NCI-H2107 treated with DMSO at 0.1 percent for 48 hours (cell line): ENCODE results near the gene CDIPT.

Experiments
- DNase-seq: peaks from one replicate; lab custom pipeline; 2025; ENCODE audit not compliant: unreplicated experiment; lab: John Stamatoyannopoulos, UW

The CDIPT gene

GRCh38 chr16:29831490-29831889 is 31.5 kb downstream of the CDIPT start:
- no peak for DNase-seq

DNA sequence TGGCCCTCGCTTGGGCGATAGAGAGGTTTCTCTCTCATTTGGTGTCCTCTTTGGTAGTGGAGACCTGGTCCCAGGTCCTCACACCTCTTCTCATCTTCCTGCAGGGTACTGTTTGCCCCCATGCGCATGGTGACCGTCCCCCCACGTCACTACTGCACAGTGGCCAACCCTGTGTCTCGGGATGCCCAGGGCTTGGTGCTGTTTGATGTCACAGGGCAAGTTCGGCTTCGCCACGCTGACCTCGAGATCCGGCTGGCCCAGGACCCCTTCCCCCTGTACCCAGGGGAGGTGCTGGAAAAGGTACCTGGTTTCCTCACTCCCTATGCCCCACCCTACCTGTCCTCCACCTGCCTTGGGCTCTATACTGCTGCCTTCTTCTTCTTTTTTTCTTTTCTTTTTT is 32.3 kb downstream of the CDIPT start:
- no peak for DNase-seq

GRCh38 chr16:29826342-29826695 is 36.7 kb downstream of the CDIPT start:
- no peak for DNase-seq

DNA sequence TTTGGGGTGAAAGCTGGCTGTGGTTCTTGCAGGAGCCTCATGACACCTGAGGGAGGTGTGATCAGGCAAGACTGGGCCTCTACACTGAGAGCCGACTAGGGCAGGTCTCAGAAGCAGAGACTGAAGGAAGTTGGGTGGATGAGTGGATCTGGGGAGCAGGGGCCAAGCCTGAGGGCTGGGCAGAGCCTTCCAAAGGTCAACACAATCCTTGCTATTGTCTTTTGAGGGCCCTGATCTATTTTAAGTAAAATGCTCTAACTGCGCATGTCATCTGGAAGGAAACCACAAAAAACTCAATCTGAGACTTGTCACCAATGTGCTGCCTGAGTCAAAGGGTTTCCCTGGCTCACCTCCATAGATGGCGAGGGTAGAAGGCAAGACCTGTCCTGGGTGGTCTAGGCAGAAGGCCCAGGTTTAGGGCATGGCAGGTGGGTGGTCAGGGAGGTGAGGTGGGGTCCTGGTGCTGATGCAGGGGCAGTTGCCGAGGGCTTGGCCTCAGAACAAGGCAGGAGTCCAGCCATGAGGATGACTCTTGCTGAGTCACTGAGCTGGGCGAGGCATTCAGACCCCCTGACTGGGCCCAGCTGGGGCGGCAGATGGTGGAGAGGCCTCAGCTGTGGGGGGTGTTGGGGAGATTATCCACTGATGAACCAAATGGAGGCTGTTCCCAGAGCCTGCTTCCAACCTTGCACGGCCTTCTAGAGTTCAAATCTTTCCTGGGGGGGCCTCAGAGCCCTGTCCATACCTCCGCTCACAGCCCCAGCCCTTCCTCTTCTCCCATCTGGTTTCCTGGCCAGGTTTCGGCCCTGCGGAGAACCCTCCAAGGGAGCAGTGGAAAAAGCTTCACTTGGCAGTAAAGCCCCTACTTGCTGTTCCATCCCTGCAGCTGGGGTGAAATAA is 37.6 kb downstream of the CDIPT start:
- DNase-seq, result no peak

DNA sequence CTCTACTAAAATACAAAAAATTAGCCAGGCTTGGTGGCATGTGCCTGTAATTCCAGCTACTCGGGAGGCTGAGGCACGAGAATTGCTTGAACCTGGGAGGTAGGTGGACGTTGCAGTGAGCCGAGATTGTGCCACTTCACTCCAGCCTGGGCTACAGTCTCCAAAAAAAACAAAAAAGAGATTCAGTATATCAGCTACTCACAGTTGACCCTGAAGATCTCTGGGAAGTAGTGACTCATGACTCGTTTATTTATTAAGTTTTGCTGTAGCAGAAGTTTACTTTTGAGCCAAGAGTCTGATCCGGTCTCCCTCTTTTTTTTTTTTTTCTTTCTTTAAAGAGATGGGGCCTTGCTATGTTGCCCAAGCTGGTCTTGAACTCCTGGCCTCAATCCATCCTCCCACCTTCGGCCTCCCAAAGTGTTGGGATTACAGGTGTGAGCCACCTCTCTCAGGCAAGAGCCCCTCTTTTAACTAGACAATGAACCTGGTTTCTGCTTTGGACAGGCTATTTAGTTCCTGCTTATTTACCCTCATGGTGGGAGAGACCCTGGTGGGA is 38.4 kb downstream of the CDIPT start:
- no peak for DNase-seq

- DNase-seq, result no peak
These were observed 41.3 kb downstream of the CDIPT start for GRCh38 chr16:29821643-29822115.

DNA sequence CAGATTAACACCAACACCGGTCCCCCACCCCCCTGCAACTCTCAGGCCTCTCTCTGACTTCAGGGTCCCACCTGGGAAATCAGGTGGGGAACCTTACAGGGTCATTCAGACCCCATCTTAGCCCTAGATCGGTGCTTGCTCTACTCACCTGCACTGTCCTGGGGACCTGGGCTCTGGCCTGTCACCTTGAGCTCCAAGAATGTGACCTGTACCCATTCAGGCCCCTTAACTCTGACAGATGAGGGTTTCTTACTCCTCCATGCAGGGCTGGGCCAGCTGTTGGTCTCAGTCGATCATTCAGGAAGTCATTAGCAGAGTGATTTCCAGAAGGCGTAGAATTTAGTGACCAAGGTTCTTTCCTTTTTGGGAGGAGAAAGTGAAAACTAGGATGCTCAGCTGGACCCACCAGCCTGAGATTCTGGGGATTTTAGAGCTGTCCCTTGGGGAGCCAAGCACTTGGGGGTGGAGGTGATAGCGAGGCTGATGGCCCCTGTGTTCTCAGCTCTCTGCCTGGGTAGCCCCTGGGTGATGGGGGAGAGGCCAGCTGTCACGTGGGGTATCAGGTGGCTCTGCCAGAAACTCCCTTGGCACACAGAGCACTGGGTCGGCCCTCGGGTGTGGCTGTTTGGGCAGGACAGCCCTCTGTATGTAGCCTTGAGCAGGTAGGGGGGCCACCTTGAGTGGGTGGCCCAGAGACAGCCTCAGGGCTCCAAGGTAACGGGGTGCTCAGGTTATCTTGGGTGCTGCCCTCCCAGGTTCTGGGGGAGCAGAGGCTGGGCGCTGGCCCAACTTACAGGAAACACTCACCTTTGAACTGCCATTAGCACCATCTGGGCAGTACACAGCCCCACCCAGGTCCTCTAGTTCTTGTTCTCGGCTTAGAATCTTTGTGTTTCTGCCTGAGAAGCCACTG is 42.0 kb downstream of the CDIPT start:
- DNase-seq, result no peak

GRCh38 chr16:29820271-29820701 is 42.7 kb downstream of the CDIPT start, which contains the start of gene MVP:
Gene MVP, plus strand, starts transcription at chr16:29820462. Its CDS starts 10,088 bp downstream, at chr16:29830550.
- DNase-seq, result peak; percentile 21

DNA sequence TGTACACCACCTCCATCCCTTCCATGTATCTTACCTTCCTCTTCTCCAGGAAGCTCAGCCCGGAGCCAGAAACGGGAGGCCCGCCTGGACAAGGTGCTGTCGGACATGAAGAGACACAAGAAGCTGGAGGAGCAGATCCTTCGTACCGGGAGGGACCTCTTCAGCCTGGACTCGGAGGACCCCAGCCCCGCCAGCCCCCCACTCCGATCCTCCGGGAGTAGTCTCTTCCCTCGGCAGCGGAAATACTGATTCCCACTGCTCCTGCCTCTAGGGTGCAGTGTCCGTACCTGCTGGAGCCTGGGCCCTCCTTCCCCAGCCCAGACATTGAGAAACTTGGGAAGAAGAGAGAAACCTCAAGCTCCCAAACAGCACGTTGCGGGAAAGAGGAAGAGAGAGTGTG is 43.5 kb downstream of the CDIPT start:
- DNase-seq, result no peak

DNA sequence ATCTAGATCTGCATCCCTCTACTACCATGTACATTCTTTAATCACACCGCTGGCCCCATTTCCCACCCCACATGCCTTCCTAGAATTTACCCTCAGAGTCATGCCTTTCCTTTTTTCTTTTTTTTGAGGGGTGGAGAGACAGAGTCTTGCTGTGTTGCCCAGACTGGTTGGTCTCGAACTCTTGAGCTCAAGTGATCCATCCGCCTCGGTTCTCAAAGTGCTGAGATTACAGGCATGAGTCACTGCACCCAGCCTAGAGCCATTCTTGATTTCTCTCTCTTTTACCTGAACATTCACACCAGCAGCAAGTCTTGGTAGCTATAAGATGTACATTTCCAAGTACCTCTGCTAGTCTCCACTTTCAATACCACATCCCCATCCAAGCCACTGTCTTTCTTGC is 44.9 kb downstream of the CDIPT start:
- no peak for DNase-seq

- peak; percentile 58 for DNase-seq
These were observed 46.2 kb downstream of the CDIPT start for GRCh38 chr16:29816694-29817441.

DNA sequence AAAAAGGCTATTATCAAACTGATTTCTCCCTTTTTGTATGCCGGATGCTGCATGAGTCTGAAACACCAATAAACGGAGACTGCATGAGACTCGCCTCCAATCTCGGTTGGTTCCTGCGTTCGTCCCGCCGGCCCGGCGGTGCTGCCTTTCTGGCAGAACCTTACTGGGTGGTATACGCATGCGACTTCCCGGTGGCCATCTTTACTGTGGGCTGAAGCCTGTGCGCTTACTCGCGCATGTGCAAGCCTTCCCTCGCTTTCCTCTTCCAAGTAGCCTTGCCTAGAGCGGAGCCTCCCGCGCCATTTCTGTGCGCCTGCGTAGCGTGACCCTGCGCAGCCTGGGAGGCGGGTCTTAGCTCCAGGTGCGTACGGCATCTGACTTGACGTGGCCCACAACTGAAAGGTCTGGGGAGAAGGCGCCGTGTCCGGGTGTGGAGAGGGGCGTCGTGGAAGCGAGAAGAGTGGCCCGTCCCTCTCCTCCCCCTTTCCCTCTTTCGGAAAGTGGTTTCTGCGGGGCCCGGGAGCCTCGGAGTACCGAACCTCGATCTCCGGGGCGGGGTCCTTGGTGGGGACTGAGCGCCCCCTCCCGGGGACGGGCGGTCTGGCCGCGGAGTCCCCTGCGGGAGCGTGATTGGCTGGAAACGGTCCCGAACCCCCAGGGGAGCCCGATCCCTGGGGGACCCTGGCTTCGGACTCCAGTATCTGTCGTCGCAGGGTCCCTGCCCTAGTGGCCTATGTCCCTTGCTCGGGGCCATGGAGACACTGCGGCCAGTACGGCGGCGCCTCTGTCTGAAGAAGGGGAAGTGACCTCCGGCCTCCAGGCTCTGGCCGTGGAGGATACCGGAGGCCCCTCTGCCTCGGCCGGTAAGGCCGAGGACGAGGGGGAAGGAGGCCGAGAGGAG is 47.0 kb downstream of the CDIPT start, which contains the start of gene PAGR1:
Gene PAGR1 (plus strand): TSS at position 360 of the 901 bp plus-strand sequence. CDS start 374 bp downstream, at position 734.
- peak; percentile 97 for DNase-seq

DNA sequence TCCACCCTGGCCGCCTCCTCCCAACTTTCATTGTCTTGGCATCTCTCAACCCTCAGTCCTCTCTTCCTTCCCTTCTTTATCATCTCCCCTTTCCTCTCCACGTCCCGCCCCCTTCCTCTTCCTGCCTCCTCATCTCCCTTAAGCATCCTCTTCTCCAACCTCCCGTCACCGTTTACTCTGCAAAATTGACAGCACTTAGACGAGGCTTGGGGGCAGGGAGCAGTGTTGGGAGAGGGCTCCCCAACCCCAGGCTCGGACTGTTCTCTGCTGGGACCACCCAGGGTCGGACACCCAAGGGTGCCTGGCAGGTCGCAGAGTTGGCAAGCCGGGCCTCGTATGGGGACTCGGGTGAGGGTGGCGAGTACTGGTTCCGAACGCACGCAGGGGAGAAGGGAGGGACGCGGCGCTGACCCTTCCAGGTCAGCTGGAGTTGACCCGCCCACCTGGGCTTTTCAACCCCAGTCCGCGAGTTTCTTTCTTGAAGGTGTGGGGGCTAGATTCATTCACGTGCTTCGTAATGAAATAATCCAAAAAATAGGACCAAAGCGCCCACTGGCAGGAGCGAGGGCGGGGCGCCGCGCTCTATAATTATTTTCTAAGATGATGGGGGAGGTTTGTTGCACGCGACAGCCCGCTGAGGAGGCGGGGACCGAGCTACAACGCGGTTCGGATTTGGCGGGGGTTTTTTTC is 47.8 kb downstream of the CDIPT start:
- DNase-seq, result no peak

DNA sequence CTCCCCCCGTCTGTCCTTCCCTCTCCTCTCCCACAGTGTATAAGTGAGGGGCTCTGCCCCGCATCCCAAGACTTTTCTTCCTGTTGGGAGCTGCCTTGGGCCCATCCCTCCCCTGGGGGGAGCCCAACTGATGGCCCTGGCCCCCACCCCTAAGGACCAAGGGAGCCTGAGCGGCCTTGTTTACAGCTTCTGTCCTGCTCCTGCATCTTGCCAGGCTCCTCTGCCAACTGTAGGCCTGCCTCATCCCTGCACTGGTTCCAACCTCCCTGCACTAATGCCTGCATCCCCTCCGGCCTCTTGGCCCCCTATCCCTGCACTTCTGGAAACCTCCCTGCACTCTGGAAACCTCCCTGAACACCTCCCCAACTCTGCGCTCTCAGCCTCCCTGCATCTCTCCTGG is 48.4 kb downstream of the CDIPT start:
- DNase-seq, result no peak

GRCh38 chr16:29813644-29814562 is 49.1 kb downstream of the CDIPT start:
- DNase-seq, result no peak

- no peak for DNase-seq
These were observed 50.0 kb downstream of the CDIPT start for GRCh38 chr16:29812754-29813643.
